OCI-LY1 (cell line): ENCODE results near the gene ETS2.

Source experiments
- EZH2 ChIP-seq: fragments of 200-600 bp; sonication (generic), shearing (Covaris generic); IDR thresholded peaks from 2 replicates; pipeline ENCODE4 v1.8.0; 2017; ENCODE audit warnings: borderline replicate concordance, mixed run types, mild to moderate bottlenecking, antibody characterized with exemption, low read length, moderate library complexity, mixed read lengths
- TF ChIP-seq, protein P1 (sequence below): fragments of 200-600 bp; sonication (generic), shearing (Covaris generic); IDR thresholded peaks from 2 replicates; pipeline ENCODE4 v1.5.1; 2017; ENCODE audit warnings: mild to moderate bottlenecking, antibody characterized with exemption, low read length, moderate library complexity, mixed read lengths

DNA sequence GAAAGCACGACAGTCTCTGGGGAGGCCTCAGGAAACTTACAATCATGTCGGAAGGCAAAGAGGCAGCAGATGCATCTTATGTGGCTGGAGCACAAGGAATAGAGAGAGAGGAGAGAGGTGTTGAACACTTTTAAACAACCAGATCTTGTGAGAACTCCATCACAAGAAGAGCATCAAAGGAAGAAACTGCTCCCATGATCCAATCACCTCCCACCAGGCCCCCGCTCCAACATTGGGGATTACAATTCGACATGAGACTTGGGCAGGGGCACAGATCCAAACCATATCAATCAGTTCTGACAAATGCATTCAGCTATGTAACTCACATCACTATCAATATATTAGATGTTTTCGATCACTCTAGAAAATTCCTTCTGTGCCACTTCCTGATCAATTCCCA lies 37.6 kb downstream of the ETS2 start:
- TF ChIP-seq, protein P1, sequence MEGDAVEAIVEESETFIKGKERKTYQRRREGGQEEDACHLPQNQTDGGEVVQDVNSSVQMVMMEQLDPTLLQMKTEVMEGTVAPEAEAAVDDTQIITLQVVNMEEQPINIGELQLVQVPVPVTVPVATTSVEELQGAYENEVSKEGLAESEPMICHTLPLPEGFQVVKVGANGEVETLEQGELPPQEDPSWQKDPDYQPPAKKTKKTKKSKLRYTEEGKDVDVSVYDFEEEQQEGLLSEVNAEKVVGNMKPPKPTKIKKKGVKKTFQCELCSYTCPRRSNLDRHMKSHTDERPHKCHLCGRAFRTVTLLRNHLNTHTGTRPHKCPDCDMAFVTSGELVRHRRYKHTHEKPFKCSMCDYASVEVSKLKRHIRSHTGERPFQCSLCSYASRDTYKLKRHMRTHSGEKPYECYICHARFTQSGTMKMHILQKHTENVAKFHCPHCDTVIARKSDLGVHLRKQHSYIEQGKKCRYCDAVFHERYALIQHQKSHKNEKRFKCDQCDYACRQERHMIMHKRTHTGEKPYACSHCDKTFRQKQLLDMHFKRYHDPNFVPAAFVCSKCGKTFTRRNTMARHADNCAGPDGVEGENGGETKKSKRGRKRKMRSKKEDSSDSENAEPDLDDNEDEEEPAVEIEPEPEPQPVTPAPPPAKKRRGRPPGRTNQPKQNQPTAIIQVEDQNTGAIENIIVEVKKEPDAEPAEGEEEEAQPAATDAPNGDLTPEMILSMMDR: no peak
- no peak for TF ChIP-seq EZH2
